Measurements from ENCODE around the gene GPBP1.

DNA sequence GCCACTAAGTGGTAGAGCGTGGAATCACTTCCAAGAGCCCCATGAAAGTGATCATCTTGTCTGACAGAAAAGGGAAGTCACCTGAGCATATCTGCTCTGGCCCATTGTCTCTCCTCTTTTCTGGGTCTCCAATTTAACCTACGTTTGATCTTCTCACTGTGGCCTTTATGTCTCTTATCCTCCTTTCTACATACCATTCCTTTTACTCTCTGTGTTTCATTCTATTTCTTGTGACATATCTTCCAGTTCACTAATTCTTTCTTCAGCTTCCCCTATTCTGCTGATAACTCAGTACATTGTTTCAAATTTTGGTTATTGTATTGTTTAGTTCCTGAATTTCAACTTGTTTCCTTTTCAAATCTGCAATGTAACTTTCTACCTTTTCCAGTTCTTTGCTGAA is 132.5 kb downstream of the GPBP1 start:
- TF ChIP-seq POLR2A (IDR thresholded peaks at IDR 0.05; ENCODE audit: low read length): no peak
- no peak for TF ChIP-seq GATA1 (IDR thresholded peaks at IDR 0.05; ENCODE audit: low read depth, low read length)

Measured in erythroblast (primary cell).